Measurements from ENCODE around the gene CLEC5A.

Gene CLEC5A

DNA sequence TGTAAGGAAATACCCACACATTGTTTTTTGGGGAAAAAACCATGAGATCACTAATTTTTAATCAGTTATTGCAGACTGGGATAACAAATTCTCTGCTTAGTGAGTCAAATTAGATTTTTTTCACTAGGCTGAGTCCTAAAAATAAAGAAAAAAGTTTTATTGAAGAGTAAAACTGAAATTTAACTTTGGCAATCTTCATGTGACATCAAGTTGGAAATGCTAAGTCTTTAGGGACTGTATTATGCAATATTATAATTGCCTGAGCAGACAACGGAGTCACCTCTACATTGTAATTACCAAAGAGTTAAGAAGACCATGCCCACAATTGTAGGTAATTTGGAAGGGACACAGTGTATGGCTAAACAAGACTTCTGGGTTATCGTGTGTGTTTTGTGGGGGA is 2.2 kb upstream of the CLEC5A start:
- TF ChIP-seq, protein P1, sequence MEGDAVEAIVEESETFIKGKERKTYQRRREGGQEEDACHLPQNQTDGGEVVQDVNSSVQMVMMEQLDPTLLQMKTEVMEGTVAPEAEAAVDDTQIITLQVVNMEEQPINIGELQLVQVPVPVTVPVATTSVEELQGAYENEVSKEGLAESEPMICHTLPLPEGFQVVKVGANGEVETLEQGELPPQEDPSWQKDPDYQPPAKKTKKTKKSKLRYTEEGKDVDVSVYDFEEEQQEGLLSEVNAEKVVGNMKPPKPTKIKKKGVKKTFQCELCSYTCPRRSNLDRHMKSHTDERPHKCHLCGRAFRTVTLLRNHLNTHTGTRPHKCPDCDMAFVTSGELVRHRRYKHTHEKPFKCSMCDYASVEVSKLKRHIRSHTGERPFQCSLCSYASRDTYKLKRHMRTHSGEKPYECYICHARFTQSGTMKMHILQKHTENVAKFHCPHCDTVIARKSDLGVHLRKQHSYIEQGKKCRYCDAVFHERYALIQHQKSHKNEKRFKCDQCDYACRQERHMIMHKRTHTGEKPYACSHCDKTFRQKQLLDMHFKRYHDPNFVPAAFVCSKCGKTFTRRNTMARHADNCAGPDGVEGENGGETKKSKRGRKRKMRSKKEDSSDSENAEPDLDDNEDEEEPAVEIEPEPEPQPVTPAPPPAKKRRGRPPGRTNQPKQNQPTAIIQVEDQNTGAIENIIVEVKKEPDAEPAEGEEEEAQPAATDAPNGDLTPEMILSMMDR (conservative IDR thresholded peaks at IDR 0.05), result no peak
- H3K27ac ChIP-seq, result no peak overlapping the region

DNA sequence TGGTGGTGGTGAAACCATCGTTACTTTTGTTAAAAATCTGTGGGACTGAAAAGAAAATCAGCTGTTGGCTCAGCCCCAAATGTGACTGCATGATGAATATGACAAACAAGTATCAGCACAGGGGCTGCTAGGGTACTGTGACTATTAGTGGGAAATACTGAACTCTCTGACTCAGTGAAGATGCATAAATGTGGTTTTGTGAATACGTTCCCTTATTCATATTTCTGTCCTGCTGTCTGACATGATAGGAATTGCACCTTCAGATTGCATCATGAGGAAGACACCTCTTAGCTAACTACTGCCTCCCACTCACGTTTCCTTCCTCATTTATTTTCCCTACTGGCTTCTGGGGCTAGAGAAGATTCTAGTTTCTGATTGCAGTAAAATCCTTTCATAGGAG is 1.4 kb downstream of the CLEC5A start:
- no peak overlapping the region for H3K27ac ChIP-seq

DNA sequence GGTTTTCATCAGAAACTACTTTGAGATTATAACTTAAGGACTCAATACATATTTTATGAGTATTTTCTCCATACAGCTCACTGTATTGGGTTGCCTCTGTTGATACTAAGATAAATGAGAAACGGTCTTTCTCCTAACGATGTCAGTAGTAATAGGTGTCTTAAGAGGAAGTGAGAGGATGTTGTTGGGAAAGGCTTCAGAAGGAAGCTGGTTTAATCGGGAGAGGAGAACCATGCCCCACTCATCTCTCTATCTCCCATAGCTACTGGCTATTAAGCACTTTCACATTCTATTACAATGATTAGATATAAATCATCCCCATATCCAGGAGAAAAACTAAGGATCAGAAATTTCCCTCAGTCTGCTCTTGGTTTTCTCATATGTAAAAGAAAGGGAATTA is 2.0 kb downstream of the CLEC5A start:
- H3K27ac ChIP-seq, result no peak overlapping the region
- no peak for TF ChIP-seq ZFX (IDR thresholded peaks at IDR 0.05)
- TF ChIP-seq, protein P1 (conservative IDR thresholded peaks at IDR 0.05), result no peak

More for the DNA sequence above, 1.4 kb downstream of the CLEC5A start:
- TF ChIP-seq ZFX (IDR thresholded peaks at IDR 0.05), result no peak
- TF ChIP-seq, protein P1 (conservative IDR thresholded peaks at IDR 0.05), result no peak

DNA sequence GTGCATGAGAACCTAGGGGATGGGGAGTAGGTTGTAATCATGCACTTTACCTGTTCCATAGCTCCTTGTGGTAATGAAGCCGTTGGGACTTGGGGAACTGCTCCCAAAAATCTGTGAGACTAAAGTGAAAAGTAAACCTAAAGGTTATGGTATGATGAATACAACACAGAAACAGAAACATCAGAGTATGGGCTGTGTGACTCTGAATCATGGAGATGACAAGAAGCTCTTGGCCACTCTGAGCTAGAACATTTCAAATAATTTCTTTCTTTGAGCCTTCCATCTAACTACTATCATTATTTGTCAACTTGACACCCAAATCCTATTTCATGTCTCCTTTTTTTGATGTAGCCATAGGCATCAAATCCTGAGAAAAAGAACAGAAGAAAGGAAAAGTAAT is 2.9 kb downstream of the CLEC5A start:
- TF ChIP-seq, protein P1 (conservative IDR thresholded peaks at IDR 0.05), result no peak
- no peak for TF ChIP-seq ZFX (IDR thresholded peaks at IDR 0.05)
- no peak overlapping the region for H3K27ac ChIP-seq

DNA sequence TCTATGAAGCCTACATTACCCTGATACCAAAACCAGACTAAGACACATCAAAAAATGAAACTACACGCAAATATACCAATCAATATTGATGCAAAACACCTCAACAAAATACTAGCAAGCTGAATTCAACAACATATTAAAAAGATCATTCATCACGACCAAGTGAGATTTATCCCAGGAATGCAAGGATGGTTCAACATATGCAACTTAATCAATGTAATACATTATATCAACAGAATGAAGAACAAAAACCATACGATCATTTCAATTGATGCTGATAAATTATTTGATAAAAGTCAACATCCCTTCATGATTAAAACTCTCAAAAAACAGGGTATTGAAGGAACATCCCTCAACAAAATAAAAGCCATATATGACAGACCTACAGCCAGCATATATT is 5.7 kb downstream of the CLEC5A start:
- TF ChIP-seq, protein P1 (conservative IDR thresholded peaks at IDR 0.05), result no peak
- no peak for TF ChIP-seq ZFX (IDR thresholded peaks at IDR 0.05)

DNA sequence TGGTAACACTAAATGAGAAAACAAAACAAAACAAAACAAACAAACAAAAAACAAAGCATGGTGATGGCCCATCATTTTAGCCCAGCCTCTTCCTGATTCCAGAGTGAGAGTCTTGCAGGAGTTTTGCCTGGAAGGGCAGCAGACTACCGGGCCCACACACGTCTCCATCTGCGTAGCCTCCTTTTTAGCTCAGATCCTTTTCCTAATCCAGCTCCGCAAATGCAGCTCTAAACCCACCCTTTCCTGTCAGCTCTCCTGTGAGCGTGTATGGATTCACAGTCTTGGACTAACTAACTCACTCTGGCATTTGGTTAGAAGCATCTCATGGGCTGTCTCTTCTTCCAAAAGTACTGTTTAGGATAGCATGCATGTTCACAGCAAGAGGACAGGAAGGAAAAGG is 16.6 kb downstream of the CLEC5A start:
- H3K27ac ChIP-seq, result no peak overlapping the region
- TF ChIP-seq ZFX (IDR thresholded peaks at IDR 0.05), result no peak
- TF ChIP-seq, protein P1 (conservative IDR thresholded peaks at IDR 0.05), result no peak

More for the DNA sequence above, 5.7 kb downstream of the CLEC5A start:
- no peak overlapping the region for H3K27ac ChIP-seq

DNA sequence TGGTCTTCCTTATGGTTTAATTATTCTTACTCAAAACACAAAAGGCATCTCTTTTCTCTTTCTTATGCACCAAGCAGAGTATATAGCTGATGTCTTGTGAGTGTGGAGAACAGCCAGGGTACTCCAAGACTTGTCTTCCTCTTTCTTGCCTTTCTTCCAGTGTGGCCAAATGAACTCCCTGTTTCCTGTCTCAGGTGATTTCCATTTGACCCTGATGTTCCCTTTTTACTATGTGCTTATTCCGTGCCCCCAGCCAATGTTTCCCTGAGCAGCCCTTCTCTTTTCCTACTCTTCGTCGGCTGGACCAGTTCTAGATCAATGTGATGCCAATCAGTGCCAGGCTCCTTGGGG is 18.0 kb downstream of the CLEC5A start:
- TF ChIP-seq, protein P1 (conservative IDR thresholded peaks at IDR 0.05), result no peak
- TF ChIP-seq ZFX (IDR thresholded peaks at IDR 0.05), result no peak
- H3K27ac ChIP-seq, result no peak overlapping the region
